Epithelial cell of esophagus (primary cell): Measurements from ENCODE around the gene FAM168B.

Experiments used
- DNase-seq: peaks from one replicate; pipeline ENCODE4 v3.0.0; 2010; ENCODE audit warnings: low read depth
- H3K4me3 ChIP-seq: 2 replicates; pipeline ENCODE4 v1.5.1; 2011; ENCODE audit warnings: mild to moderate bottlenecking, low read length, control low read depth
- CTCF ChIP-seq: IDR thresholded peaks from 2 replicates; pipeline ENCODE4 v1.5.1; 2011; ENCODE audit warnings: low read depth, mild to moderate bottlenecking, low read length, control low read depth, inconsistent platforms; ENCODE audit not compliant: insufficient read depth; ENCODE audit errors: missing control alignments

The FAM168B gene

GRCh38 chr2:131005216-131005935 lies 87.9 kb downstream of the FAM168B start:
- no peak overlapping the region for H3K4me3 ChIP-seq
- no peak for DNase-seq
- TF ChIP-seq CTCF, result no peak

GRCh38 chr2:131004446-131005209 lies 88.6 kb downstream of the FAM168B start:
- no peak overlapping the region for H3K4me3 ChIP-seq
- TF ChIP-seq CTCF, result no peak
- DNase-seq, result no peak

- H3K4me3 ChIP-seq, result no peak overlapping the region
- no peak for TF ChIP-seq CTCF
- DNase-seq, result no peak
Measured at GRCh38 chr2:130998561-130998960, 94.7 kb downstream of the FAM168B start.
